Measurements from ENCODE around the gene TAPT1.

DNA sequence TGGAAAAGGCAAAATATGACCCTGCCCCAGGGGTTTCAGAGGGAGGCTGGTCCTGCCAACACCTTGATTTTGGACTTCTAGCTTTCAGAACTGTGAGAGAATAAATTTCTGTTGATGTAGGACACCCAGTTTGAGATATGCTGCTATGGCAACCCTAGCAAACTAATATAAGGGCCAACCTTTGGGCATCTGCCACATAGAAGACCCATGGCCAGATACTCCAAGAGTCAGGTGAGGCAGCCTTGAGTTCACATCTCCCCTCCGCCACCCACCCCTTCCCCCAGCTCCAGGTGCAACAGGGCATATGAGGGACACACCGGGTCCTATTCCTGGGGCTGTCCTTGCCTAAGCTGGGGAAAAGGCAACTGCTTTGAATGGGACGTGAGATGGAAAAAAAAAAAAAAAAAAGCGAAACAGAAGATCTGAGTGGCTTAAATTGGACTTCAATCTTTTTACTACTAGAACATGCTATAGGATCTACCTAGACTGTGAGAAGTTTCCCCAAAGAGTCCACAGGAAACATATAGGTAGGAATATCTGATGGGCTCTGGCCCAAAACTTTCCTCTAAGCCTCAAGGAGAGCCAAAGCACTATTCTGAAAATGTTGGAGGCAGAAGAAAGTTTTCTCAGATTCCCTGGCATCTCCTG, 85.9 kb downstream of the TAPT1 start:
- TF ChIP-seq POLR2AphosphoS5 (IDR thresholded peaks at IDR 0.05) = no peak
- TF ChIP-seq, protein P1, sequence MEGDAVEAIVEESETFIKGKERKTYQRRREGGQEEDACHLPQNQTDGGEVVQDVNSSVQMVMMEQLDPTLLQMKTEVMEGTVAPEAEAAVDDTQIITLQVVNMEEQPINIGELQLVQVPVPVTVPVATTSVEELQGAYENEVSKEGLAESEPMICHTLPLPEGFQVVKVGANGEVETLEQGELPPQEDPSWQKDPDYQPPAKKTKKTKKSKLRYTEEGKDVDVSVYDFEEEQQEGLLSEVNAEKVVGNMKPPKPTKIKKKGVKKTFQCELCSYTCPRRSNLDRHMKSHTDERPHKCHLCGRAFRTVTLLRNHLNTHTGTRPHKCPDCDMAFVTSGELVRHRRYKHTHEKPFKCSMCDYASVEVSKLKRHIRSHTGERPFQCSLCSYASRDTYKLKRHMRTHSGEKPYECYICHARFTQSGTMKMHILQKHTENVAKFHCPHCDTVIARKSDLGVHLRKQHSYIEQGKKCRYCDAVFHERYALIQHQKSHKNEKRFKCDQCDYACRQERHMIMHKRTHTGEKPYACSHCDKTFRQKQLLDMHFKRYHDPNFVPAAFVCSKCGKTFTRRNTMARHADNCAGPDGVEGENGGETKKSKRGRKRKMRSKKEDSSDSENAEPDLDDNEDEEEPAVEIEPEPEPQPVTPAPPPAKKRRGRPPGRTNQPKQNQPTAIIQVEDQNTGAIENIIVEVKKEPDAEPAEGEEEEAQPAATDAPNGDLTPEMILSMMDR (IDR thresholded peaks at IDR 0.05; ENCODE audit: poor library complexity, severe bottlenecking) = no peak
- no peak for TF ChIP-seq SMC3 (conservative IDR thresholded peaks at IDR 0.05; ENCODE audit: poor library complexity)
- TF ChIP-seq EP300 (conservative IDR thresholded peaks at IDR 0.05; ENCODE audit: poor library complexity, severe bottlenecking) = no peak
- TF ChIP-seq EZH2 (IDR thresholded peaks at IDR 0.05; ENCODE audit: borderline replicate concordance, insufficient read depth, low read length, poor library complexity, severe bottlenecking) = no peak
